ENCODE results near the gene CDK11B. TPM values are rescaled to one million over a fixed set of nuclear protein-coding genes. Genes with fewer than 3 reads are reported as not detected.
"Not testable (repeated sequence)": the region's sequence is repeated elsewhere in the genome, so short reads cannot be mapped to it uniquely, and the experiment has no call there.

The CDK11B gene
- total RNA-seq (6.5 TPM), polyA plus RNA-seq (44.5 TPM)

- not testable (repeated sequence) for H3K36me3 ChIP-seq (ENCODE audit: insufficient read depth); H3K4me1 ChIP-seq (ENCODE audit: insufficient read depth)
- under 1% methylated on average over 67 of the region's 96 CpGs for WGBS
- Histone ChIP-seq H3K4me3 (ENCODE audit: low read depth, low read length) (peak within 1 kb of the TSS; percentile 37), H3K27ac (ENCODE audit: low read depth) (peak within 1 kb of the TSS; percentile 92)
- peak; percentile 86 for DNase-seq (ENCODE audit: extremely low spot score)
Measured at GRCh38 chr1:1658583-1659549, at the start of gene CDK11B. TSS of gene CDK11B (minus strand) at chr1:1659004. CDS start at chr1:1657485, 1,519 bp downstream.

DNA sequence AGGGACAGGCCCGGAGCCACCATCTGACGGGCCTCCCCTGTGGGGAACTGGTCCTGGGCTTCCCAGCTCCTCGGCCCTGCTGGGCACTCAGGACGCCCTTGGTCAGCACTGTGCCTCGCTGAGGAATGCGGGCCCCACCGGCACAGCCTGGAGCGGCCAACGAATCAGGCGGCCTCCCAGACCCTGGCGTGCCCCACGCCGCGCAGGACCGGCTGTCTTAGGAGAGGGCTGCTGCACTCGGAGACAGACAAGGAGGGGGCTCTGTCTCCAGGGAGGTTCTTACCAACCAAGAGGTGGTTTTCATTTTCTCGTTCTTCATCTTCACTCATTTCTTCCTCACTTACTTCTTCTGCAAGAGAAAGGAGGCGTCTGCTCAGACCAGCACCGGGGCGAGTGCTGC lies 49.1 kb upstream of the CDK11B start:
- not testable (repeated sequence) for H3K4me1 ChIP-seq (ENCODE audit: insufficient read depth); H3K4me3 ChIP-seq (ENCODE audit: low read depth, low read length); H3K36me3 ChIP-seq (ENCODE audit: insufficient read depth); H3K27ac ChIP-seq (ENCODE audit: low read depth); DNase-seq (ENCODE audit: extremely low spot score)
- 100% methylated on average over 6 of the region's 20 CpGs for WGBS

- 96% methylated on average over 20 of the region's 23 CpGs for WGBS
- H3K27ac ChIP-seq (ENCODE audit: low read depth); H3K4me1 ChIP-seq (ENCODE audit: insufficient read depth); H3K36me3 ChIP-seq (ENCODE audit: insufficient read depth); H3K4me3 ChIP-seq (ENCODE audit: low read depth, low read length); DNase-seq (ENCODE audit: extremely low spot score): not testable (repeated sequence)
Measured at GRCh38 chr1:1707241-1707640, 48.4 kb upstream of the CDK11B start.

DNA sequence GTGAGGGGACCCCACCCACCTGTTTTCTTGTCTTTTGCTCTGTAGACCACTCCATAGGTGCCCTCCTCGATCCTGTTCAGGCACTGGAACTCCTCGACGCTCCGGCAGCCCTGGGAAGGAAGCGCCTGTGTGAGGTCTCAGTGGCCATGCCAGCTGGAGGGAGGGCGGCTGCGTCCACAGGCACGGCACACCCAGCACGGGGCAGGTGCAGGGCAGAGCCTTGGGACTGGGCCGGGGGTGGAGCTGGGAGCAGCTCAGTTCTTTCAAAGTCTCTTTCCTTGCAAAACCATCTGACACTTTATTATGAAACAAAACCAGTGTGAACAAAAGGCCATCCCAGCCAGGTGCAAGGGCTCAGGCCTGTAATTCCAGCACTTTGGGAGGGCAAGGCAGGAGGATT lies 46.8 kb upstream of the CDK11B start:
- WGBS = 97% methylated on average over 5 of the region's 10 CpGs
- H3K27ac ChIP-seq (ENCODE audit: low read depth); DNase-seq (ENCODE audit: extremely low spot score); H3K4me3 ChIP-seq (ENCODE audit: low read depth, low read length); H3K36me3 ChIP-seq (ENCODE audit: insufficient read depth); H3K4me1 ChIP-seq (ENCODE audit: insufficient read depth): not testable (repeated sequence)

DNA sequence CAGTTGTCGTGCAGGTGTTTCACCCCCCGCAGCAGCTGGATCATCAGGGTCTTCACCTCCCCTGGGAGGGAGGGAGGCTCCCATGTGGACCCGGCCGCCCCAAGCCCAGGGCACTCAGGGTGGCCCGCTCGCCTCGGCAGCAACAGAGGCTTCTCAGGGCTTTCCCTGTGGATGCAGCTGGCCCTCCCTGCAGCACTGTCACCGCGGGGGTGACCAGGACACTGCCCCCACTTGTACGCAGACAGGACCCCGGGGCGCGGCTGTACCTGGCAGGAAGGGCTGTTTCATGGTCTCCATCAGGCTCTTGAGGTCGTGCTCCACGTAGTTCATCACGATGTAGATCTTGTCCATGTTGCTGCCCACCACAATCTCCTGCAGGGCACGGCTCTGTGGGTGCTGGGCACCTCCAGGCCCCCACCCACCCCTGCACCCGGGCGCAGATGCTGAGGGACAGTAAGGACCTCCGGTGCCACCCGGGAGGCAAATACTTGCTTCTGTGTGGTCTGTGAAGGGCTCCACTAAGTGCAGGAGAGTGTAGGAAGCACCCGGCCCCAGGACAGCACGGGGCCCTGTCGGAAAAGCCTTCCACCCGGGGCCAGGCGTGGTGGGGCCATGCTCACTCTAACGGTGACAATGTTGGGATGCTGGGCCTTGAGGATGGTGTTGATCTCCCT lies 45.6 kb upstream of the CDK11B start:
- WGBS = 92% methylated on average over 27 of the region's 27 CpGs
- not testable (repeated sequence) for H3K36me3 ChIP-seq (ENCODE audit: insufficient read depth); H3K4me1 ChIP-seq (ENCODE audit: insufficient read depth); H3K4me3 ChIP-seq (ENCODE audit: low read depth, low read length); DNase-seq (ENCODE audit: extremely low spot score); H3K27ac ChIP-seq (ENCODE audit: low read depth)

DNA sequence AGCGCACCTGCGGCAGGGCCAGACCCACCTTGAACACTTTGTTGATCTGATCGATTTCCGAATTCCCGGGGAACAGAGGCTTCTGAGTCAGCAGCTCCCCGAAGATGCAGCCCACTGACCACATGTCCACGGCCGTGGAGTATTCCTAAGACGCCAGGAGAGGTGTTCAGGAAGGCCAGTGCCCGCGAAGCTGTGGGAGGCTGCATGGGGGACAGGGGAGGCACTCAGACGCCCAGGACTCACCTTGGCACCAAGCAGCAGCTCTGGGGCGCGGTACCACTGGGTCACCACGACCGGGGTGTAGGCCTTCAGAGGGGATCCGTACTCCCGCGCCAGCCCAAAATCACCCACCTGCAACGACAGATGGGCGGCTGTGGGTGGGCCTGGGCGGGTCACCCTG lies 45.0 kb upstream of the CDK11B start:
- 93% methylated on average over 22 of the region's 22 CpGs for WGBS
- no peak overlapping the region for H3K27ac ChIP-seq (ENCODE audit: low read depth)
- no peak overlapping the region for H3K4me3 ChIP-seq (ENCODE audit: low read depth, low read length)
- H3K4me1 ChIP-seq (ENCODE audit: insufficient read depth) = no peaks in the 10 kb centered on the region
- H3K36me3 ChIP-seq (ENCODE audit: insufficient read depth) = peaks cover 5% of the 10 kb centered on the region
- DNase-seq (ENCODE audit: extremely low spot score) = no peak

GRCh38 chr1:1702506-1702905 lies 43.7 kb upstream of the CDK11B start:
- not testable (repeated sequence) for DNase-seq (ENCODE audit: extremely low spot score); H3K4me3 ChIP-seq (ENCODE audit: low read depth, low read length); H3K4me1 ChIP-seq (ENCODE audit: insufficient read depth); H3K36me3 ChIP-seq (ENCODE audit: insufficient read depth); H3K27ac ChIP-seq (ENCODE audit: low read depth)
- 91% methylated on average over 6 of the region's 18 CpGs for WGBS

DNA sequence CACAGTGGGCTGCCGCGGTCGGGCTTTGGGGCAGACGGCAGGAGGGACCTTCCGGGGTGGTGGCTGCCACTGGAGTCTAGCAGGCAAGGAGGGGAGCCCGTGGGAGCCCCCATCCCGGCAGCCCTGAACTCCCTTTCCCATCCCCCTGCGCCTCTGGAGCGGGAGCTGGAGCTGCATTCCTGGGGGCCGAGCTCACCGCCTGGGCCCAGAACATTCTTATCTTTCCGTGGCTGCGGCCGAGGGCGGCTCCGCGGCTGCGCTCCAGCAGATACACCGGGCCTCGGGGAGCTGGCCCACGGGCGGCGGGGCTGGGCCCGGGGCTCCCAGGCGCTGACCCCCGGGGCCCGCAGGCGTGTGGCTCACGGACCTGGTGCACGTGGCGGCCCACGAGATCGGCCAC lies 41.8 kb upstream of the CDK11B start:
- H3K4me3 ChIP-seq (ENCODE audit: low read depth, low read length); H3K4me1 ChIP-seq (ENCODE audit: insufficient read depth); H3K36me3 ChIP-seq (ENCODE audit: insufficient read depth); DNase-seq (ENCODE audit: extremely low spot score); H3K27ac ChIP-seq (ENCODE audit: low read depth): not testable (repeated sequence)
- WGBS = no CpG with 5 or more reads among the region's 33 CpGs

DNA sequence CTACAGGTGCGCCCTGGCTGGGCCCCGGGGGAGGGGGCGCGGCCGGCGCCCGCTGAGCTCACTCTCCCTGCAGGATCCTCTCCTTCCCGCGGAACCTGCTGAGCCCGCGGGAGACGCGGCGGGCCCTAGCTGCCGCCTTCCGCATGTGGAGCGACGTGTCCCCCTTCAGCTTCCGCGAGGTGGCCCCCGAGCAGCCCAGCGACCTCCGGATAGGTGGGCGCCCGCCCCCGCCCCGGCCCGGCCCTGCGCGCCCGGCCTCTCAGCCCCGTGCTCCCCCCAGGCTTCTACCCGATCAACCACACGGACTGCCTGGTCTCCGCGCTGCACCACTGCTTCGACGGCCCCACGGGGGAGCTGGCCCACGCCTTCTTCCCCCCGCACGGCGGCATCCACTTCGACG lies 41.3 kb upstream of the CDK11B start:
- not testable (repeated sequence) for H3K27ac ChIP-seq (ENCODE audit: low read depth); H3K36me3 ChIP-seq (ENCODE audit: insufficient read depth); H3K4me3 ChIP-seq (ENCODE audit: low read depth, low read length); DNase-seq (ENCODE audit: extremely low spot score); H3K4me1 ChIP-seq (ENCODE audit: insufficient read depth)
- WGBS = no CpG with 5 or more reads among the region's 45 CpGs

GRCh38 chr1:1699061-1699460 lies 40.3 kb upstream of the CDK11B start:
- WGBS = 95% methylated on average over 11 of the region's 19 CpGs
- H3K4me1 ChIP-seq (ENCODE audit: insufficient read depth); H3K4me3 ChIP-seq (ENCODE audit: low read depth, low read length); H3K27ac ChIP-seq (ENCODE audit: low read depth); H3K36me3 ChIP-seq (ENCODE audit: insufficient read depth); DNase-seq (ENCODE audit: extremely low spot score): not testable (repeated sequence)

DNA sequence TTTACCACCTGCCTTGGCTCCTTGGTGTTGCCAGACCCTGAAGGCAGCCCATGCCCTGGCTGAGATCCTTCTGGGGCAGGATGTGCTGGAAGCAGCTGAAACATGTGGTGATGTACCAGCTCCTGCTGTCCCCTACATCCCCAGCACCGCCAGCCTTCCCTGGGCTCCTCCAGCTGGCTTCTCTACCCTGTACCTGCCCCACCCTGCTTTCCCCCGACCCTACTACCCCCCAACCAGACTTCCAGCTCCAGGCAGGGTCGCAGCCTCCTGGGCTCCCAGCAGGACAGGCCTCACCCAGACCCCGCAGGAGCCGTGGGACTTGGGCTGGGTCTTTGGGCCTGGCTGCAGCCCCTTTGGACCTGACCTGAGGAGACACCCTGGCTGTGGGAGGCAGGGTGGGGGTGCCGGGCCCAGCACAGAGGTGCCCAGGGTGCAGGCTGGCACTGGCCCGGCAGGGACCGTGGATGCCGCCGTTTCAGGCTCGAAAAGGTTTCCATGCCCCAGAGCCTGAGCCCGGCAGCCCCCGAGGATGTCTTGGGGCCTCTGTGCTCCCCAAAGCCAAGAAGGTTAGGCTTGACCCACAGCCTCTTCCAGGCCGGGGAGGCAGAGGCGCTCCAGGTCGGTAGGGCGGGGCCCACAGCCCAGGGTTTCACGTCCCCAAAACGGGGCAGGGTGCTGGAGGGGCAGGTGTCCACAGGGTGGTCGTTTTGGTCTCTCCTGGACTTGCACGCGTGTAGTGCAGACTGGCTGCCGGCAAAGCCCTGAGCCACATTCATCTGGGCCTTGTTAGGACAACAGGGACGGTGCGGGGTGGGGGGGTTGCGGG lies 38.8 kb upstream of the CDK11B start:
- 77% methylated on average over 20 of the region's 26 CpGs for WGBS
- H3K4me3 ChIP-seq (ENCODE audit: low read depth, low read length); H3K36me3 ChIP-seq (ENCODE audit: insufficient read depth); H3K27ac ChIP-seq (ENCODE audit: low read depth); DNase-seq (ENCODE audit: extremely low spot score); H3K4me1 ChIP-seq (ENCODE audit: insufficient read depth): not testable (repeated sequence)

GRCh38 chr1:1696431-1697357 lies 37.9 kb upstream of the CDK11B start:
- H3K27ac ChIP-seq (ENCODE audit: low read depth); H3K4me3 ChIP-seq (ENCODE audit: low read depth, low read length); DNase-seq (ENCODE audit: extremely low spot score); H3K36me3 ChIP-seq (ENCODE audit: insufficient read depth); H3K4me1 ChIP-seq (ENCODE audit: insufficient read depth): not testable (repeated sequence)
- WGBS = 90% methylated on average over 19 of the region's 23 CpGs
